ENCODE results near the gene TUBA8.

- TF ChIP-seq TEAD4 (IDR thresholded peaks at IDR 0.05), result no peak
- no peak for TF ChIP-seq EP300 (IDR thresholded peaks at IDR 0.05; ENCODE audit: borderline replicate concordance)
- TF ChIP-seq YY1 (IDR thresholded peaks at IDR 0.05; ENCODE audit: low read depth), result no peak
- no peak for TF ChIP-seq ZBTB7A (IDR thresholded peaks at IDR 0.05; ENCODE audit: low read depth)
- no peak for TF ChIP-seq CREB1 (IDR thresholded peaks at IDR 0.05; ENCODE audit: low read depth)
- TF ChIP-seq TAF1 (IDR thresholded peaks at IDR 0.05; ENCODE audit: low read depth), result no peak
- TF ChIP-seq NFIC (IDR thresholded peaks at IDR 0.05), result no peak
- no peak for TF ChIP-seq USF1 (IDR thresholded peaks at IDR 0.05)
Observed at GRCh38 chr22:18064636-18065035, 46.0 kb upstream of the TUBA8 start.
